ENCODE results near the gene MAGIX.
A peak's percentile ranks its signal among the peaks of the same experiment; 100 is the strongest.
"Not testable (repeated sequence)": the region's sequence is repeated elsewhere in the genome, so short reads cannot be mapped to it uniquely, and the experiment has no call there.

The MAGIX gene

GRCh38 chrX:49161632-49162031 lies 926 bp upstream of the MAGIX start:
- DNase-seq = no peak

DNA sequence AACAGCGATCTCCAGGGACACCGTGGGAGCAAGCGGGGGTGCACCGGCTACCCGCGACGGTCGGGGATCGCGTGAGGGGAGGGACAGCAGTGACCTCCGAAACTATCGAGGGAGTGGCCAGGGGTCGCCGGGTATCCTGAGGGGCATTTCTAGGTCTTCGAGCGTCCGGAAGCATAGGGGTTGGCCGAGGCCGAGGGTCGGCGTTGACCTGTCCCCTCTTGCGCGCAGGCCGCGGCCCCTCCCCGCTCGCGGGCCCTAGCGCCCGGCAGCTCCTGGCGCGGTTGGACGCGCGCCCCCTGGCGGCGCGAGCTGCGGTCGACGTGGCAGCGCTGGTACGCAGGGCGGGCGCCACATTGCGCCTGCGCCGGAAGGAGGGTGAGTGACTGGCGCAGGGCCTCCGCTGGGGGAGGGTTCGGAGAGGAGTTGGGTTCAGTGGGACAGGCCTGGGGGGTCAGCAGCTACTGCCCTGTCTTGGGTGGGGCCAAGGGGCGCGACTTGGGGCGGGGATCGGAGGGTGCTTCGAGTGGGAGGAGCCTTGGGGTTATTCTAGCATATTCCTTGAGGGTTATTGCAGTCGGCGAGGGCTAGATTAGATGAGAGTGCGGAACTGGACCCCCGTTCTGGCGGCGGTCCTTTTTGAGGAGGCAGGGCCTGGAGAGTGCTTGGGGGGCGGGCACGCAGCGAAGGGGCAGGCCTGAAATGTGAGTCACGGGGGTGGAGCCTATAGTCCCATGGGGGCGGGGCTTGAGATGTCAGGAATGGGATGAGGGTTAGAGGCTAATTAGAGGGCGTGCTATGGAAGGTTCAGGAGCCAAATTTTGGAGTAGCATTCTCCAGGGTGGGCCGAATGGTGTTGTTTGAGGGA lies 1.2 kb downstream of the MAGIX start:
- DNase-seq = peak; percentile 66

GRCh38 chrX:49164589-49165360 lies 2.2 kb downstream of the MAGIX start:
- DNase-seq = no peak

GRCh38 chrX:49165901-49166881 lies 3.6 kb downstream of the MAGIX start:
- DNase-seq = no peak

DNA sequence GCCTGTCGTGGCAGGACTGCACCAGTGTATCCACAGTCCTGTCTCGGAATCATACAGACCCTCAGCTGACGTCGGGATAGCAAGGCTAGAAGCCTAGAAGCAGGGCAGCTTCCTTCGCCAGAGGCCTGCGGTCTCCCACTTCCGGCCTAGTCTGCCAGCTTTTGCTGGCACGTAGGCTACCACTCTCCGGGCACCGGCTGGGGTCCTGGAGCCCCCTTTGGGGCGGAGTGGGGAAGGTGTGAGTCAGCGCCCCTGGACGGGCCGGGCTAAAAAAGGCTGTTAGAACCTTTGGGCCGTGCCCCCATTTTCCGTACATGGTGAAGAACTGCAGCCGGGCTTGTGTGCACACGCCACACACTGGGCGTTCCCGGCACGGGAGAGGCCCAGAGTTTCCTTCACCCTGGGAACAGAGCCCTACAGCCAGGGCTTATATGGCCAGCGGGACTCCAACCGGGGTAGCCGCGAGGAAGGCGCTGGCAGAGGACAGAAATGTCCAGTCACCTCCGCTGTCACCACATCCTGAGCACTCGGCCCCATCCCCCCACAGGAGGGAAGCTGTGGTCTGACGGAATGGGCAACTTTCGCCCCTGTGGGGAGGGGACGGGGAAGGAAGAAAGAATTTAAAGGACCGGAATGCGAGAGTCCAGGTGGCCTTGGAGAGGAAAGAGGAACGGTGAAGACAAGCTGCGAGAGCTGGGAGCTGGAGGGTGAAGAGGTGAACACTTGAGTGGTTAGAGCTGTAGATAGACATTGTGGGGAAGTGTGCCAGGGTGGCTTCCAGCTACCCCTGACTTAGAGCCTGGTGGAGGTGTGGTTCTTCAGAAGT lies 4.6 kb downstream of the MAGIX start:
- DNase-seq = no peak

DNA sequence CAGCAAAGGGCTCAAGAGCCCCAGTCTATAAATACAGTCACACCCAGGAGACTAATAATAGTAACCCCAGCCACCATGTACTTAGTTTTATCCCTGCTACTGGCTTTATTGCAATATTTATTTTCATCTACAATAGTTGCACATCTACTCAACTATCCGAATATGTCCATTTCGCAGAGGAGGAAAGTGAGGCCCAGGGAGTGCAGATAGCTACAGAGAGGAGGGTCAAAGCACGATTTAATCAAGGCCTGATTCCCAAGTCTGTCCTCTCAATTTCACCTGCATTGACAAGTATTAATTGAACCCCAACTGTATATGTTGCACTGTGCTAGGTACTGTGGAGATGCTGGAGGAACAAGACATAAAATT lies 5.2 kb downstream of the MAGIX start:
- DNase-seq = no peak

GRCh38 chrX:49171752-49172279 lies 9.3 kb downstream of the MAGIX start, which contains the start of gene PLP2:
TSS of gene PLP2 (plus strand) at chrX:49171898. CDS start at chrX:49172001, 103 bp downstream.
- no peak for DNase-seq

GRCh38 chrX:49172280-49172780 lies 9.8 kb downstream of the MAGIX start:
- peak; percentile 23 for DNase-seq

- not testable (repeated sequence) for DNase-seq
These were observed 11.0 kb downstream of the MAGIX start for GRCh38 chrX:49173544-49173943.

DNA sequence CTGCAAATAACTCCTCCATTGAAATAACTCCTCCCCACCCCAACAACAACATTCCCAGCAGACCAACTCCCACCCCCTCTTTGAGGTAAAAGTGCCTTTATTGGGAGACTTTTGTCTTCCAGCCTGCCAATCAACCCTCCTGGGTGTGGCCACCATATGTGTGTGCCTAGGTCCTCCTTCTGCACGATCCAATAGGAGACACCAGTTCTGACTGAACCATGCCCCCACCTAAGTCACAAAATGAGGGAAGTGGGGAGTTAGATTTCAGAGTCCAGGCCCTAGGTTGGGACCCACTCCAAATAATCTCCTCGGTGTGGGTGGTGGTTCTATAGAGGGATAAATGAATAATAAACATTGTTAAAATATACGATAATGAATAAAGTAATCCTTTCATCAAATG lies 12.2 kb downstream of the MAGIX start:
- DNase-seq = no peak

GRCh38 chrX:49175435-49176274 lies 13.1 kb downstream of the MAGIX start:
- DNase-seq = no peak

GRCh38 chrX:49176421-49177326 lies 14.1 kb downstream of the MAGIX start:
- DNase-seq = no peak

GRCh38 chrX:49177338-49177833 lies 14.8 kb downstream of the MAGIX start:
- DNase-seq = no peak

DNA sequence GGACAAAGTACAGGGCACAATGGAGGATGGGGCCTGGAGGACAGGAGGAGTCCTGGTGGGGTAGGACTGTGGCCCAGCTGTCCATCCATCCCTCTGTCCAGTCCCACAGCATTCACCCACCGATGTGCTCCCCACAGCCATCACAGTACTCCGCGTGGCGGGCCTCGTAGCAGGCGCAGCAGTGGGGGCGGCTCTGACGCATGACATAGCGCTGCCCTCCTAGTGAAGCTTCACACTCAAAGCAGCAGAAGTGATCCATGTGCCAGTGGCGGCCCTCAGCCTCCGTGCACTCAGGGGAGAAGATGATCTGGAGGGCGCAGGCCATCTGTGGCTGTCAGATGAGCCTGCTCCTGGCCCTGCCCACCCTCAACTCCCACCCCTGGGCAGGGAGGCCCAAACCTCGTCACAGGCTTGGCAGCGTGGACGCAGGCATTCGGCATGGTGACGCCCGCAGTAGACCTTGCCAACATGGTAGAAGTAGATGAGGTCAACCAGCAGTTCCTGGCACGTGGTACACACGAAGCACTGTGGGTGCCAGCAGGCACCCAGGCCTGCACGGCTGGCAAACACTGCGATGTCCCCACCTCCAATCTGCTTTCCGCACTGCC lies 15.4 kb downstream of the MAGIX start:
- no peak for DNase-seq

DNA sequence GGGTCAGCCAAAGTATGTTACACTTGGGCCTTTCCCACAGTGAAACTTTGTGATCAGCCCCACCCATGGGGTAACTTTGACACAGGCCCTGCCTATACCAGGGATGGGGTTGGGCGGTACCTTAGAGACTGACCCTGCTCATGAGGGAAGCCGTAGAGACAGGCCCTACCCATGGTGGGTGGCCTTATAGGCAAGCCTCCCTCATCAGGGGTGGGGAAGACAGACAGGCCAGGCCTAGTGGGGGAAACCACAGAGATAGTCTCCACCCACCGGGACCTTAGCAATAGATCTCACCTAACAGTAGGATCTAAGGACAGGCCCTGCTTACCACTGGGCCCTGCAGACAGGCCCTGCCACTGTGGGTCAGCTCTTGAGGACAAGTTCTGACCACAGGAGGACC lies 16.0 kb downstream of the MAGIX start:
- no peak for DNase-seq

- no peak for DNase-seq
These were observed 16.8 kb downstream of the MAGIX start for GRCh38 chrX:49179358-49179757.

DNA sequence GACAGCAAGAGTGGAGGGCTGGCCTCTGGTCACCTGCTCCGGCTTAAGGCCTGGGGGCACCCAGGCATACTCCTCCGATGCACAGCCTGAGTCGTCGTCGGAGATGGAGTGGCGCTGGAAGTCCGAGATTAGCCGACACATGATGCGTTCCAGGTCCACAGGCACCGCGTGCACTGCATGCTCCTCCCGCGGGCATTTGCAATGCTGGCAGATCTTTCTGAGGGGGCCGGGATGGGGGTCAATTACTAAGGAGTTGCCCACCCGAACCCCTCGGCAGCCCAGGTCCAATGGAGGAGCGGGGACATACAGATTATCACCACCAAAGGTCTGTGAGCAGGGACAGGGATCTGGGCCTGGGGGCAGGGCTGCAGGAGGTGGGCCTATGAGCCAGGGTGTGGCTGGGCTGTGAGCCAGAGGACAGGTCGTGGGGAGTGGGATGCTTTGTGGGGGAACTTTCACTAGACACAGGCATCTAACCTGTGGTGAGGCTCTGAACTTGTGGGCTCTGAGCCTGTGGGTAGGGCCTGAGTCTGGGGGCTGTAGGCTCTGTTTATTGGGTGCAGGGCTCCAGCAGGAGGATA lies 21.2 kb downstream of the MAGIX start:
- DNase-seq = no peak
